ENCODE measurements around the gene KIF1B.

GRCh38 chr1:10242811-10243210 lies 32.4 kb downstream of the KIF1B start:
- TF ChIP-seq, protein P1, sequence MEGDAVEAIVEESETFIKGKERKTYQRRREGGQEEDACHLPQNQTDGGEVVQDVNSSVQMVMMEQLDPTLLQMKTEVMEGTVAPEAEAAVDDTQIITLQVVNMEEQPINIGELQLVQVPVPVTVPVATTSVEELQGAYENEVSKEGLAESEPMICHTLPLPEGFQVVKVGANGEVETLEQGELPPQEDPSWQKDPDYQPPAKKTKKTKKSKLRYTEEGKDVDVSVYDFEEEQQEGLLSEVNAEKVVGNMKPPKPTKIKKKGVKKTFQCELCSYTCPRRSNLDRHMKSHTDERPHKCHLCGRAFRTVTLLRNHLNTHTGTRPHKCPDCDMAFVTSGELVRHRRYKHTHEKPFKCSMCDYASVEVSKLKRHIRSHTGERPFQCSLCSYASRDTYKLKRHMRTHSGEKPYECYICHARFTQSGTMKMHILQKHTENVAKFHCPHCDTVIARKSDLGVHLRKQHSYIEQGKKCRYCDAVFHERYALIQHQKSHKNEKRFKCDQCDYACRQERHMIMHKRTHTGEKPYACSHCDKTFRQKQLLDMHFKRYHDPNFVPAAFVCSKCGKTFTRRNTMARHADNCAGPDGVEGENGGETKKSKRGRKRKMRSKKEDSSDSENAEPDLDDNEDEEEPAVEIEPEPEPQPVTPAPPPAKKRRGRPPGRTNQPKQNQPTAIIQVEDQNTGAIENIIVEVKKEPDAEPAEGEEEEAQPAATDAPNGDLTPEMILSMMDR (IDR thresholded peaks at IDR 0.05), result no peak
- TF ChIP-seq POLR2A (IDR thresholded peaks at IDR 0.05), result no peak
